ENCODE measurements around the gene NTSR1. TPM values are rescaled to one million over a fixed set of nuclear protein-coding genes. Genes with fewer than 3 reads are reported as not detected.

The NTSR1 gene
- polyA plus RNA-seq, 3 donors, result 0.35 to 2.5 (median 0.40) TPM

- no peak for DNase-seq
- H3K4me2 ChIP-seq (replicated peaks; ENCODE audit: extremely low read depth, low read length, poor library complexity, severe bottlenecking), result no peak overlapping the region
- no peaks in the 10 kb centered on the region for H3K9me3 ChIP-seq (replicated peaks in 1 of 2; ENCODE audit: control insufficient read depth in 1 of 2, insufficient read depth in 1 of 2, low read length in 2 of 2)
- no peaks in the 10 kb centered on the region for H3K27me3 ChIP-seq (ENCODE audit: control insufficient read depth in 2 of 2, insufficient read depth in 2 of 2, low read length in 2 of 2)
- TF ChIP-seq CTCF (IDR thresholded peaks at IDR 0.05), result no peak
- WGBS (ENCODE audit: insufficient coverage), result 95% methylated on average over 7 of the region's 8 CpGs
- no peak overlapping the region for H3K4me3 Mint-ChIP-seq
- no peak overlapping the region for H3K27ac Mint-ChIP-seq
- intact Hi-C loops (cut with micrococcal nuclease), result no loop called here
- H3K36me3 ChIP-seq (replicated peaks in 1 of 2; ENCODE audit: control insufficient read depth in 1 of 2, insufficient read depth in 2 of 2, low read length in 2 of 2), result no peaks in the 10 kb centered on the region
- no peak overlapping the region for H3K4me3 ChIP-seq (replicated peaks in 1 of 3; ENCODE audit: low read depth in 2 of 3, low read length in 3 of 3)
- H3K9me3 Mint-ChIP-seq, result peaks cover 0 to 3% (median 0%) of the 10 kb centered on the region in 7 donors
- no peak overlapping the region for H3K27ac ChIP-seq (ENCODE audit: low read depth in 1 of 2, low read length in 2 of 2)
- no peaks in the 10 kb centered on the region for H3K79me2 ChIP-seq (ENCODE audit: insufficient read depth, low read length)
- no peaks in the 10 kb centered on the region for H4K20me1 ChIP-seq (ENCODE audit: insufficient read depth, low read length)
- H3K36me3 Mint-ChIP-seq, result no peaks in the 10 kb centered on the region
- peaks cover 16% of the 10 kb centered on the region for H3K4me1 Mint-ChIP-seq
- H3K4me1 ChIP-seq (ENCODE audit: control insufficient read depth in 1 of 2, insufficient read depth in 2 of 2, low read length in 2 of 2), result peaks cover 10 to 13% of the 10 kb centered on the region in 2 donors
- H3K9ac ChIP-seq (ENCODE audit: insufficient read depth, low read length, poor library complexity, severe bottlenecking), result no peak overlapping the region
- H2AFZ ChIP-seq (ENCODE audit: insufficient read depth, low read depth, low read length, poor library complexity, severe bottlenecking), result no peak overlapping the region
- peaks cover 2 to 20% (median 9%) of the 10 kb centered on the region in 3 donors for H3K27me3 Mint-ChIP-seq (ENCODE audit: low read depth in 3 of 3)
Measured at GRCh38 chr20:62768234-62768546, 59.6 kb downstream of the NTSR1 start.

- Histone ChIP-seq H3K36me3 (replicated peaks in 1 of 2; ENCODE audit: control insufficient read depth in 1 of 2, insufficient read depth in 2 of 2, low read length in 2 of 2) (no peaks in the 10 kb centered on the region), H3K9ac (ENCODE audit: insufficient read depth, low read length, poor library complexity, severe bottlenecking) (no peak overlapping the region), H3K4me1 (ENCODE audit: control insufficient read depth in 1 of 2, insufficient read depth in 2 of 2, low read length in 2 of 2) (peaks cover 15 to 19% of the 10 kb centered on the region in 2 donors), H3K79me2 (ENCODE audit: insufficient read depth, low read length) (no peaks in the 10 kb centered on the region), H4K20me1 (ENCODE audit: insufficient read depth, low read length) (no peaks in the 10 kb centered on the region), H3K9me3 (replicated peaks in 1 of 2; ENCODE audit: control insufficient read depth in 1 of 2, insufficient read depth in 1 of 2, low read length in 2 of 2) (no peaks in the 10 kb centered on the region), H2AFZ (ENCODE audit: insufficient read depth, low read depth, low read length, poor library complexity, severe bottlenecking) (no peak overlapping the region), H3K27me3 (ENCODE audit: control insufficient read depth in 2 of 2, insufficient read depth in 2 of 2, low read length in 2 of 2) (no peaks in the 10 kb centered on the region), H3K27ac (ENCODE audit: low read depth in 1 of 2, low read length in 2 of 2) (no peak overlapping the region), H3K4me2 (replicated peaks; ENCODE audit: extremely low read depth, low read length, poor library complexity, severe bottlenecking) (no peak overlapping the region), H3K4me3 (replicated peaks in 1 of 3; ENCODE audit: low read depth in 2 of 3, low read length in 3 of 3) (no peak overlapping the region)
- no peaks in the 10 kb centered on the region for H3K36me3 Mint-ChIP-seq
- H3K27ac Mint-ChIP-seq, result peak overlapping the region in 1 of 7 donors; percentile 68
- TF ChIP-seq CTCF (IDR thresholded peaks at IDR 0.05), result no peak
- no peak overlapping the region for H3K4me3 Mint-ChIP-seq
- peaks cover 21% of the 10 kb centered on the region for H3K4me1 Mint-ChIP-seq
- no peak for DNase-seq
- 86% methylated on average over 21 of the region's 21 CpGs for WGBS (ENCODE audit: insufficient coverage)
- intact Hi-C loops (cut with micrococcal nuclease), result no loop called here
- peaks cover 1 to 18% (median 12%) of the 10 kb centered on the region in 3 donors for H3K27me3 Mint-ChIP-seq (ENCODE audit: low read depth in 3 of 3)
- peaks cover 0 to 3% (median 0%) of the 10 kb centered on the region in 7 donors for H3K9me3 Mint-ChIP-seq
Measured at GRCh38 chr20:62768551-62769287, 60.1 kb downstream of the NTSR1 start.
